ENCODE data around the gene SPSB2.

- TF ChIP-seq, protein P1, sequence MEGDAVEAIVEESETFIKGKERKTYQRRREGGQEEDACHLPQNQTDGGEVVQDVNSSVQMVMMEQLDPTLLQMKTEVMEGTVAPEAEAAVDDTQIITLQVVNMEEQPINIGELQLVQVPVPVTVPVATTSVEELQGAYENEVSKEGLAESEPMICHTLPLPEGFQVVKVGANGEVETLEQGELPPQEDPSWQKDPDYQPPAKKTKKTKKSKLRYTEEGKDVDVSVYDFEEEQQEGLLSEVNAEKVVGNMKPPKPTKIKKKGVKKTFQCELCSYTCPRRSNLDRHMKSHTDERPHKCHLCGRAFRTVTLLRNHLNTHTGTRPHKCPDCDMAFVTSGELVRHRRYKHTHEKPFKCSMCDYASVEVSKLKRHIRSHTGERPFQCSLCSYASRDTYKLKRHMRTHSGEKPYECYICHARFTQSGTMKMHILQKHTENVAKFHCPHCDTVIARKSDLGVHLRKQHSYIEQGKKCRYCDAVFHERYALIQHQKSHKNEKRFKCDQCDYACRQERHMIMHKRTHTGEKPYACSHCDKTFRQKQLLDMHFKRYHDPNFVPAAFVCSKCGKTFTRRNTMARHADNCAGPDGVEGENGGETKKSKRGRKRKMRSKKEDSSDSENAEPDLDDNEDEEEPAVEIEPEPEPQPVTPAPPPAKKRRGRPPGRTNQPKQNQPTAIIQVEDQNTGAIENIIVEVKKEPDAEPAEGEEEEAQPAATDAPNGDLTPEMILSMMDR (IDR thresholded peaks at IDR 0.05), result no peak
- no peak for TF ChIP-seq POLR2A (IDR thresholded peaks at IDR 0.05)
These were observed 26.7 kb downstream of the SPSB2 start for GRCh38 chr12:6846316-6846869.
